Liver (tissue), 9 donors: Measurements from ENCODE around the gene NGFR. TPM values are rescaled to one million over a fixed set of nuclear protein-coding genes. Genes with fewer than 3 reads are reported as not detected.

Experiments
- DNase-seq: peaks from one replicate; pipeline ENCODE4 v3.0.0-alpha.2; 2017; ENCODE audit warnings: low spot score
- H3K27ac ChIP-seq, 2 donors: one replicate each; pipeline ENCODE4 v1.7.0; 2013; ENCODE audit warnings: inconsistent platforms in 2 of 2, low read length in 2 of 2, control low read depth in 1 of 2, low read depth in 1 of 2, mild to moderate bottlenecking in 1 of 2
- H3K27me3 ChIP-seq, 4 donors: one replicate each; pipeline versions ENCODE4 v1.6.1 to v1.7.0; 2013; ENCODE audit warnings: low read length in 3 of 4, inconsistent platforms in 1 of 4, mild to moderate bottlenecking in 1 of 4, moderate library complexity in 1 of 4; ENCODE audit not compliant: control insufficient read depth in 4 of 4, insufficient read depth in 4 of 4
- H3K36me3 ChIP-seq, 4 donors: one replicate each; pipeline versions ENCODE4 v1.6.1 to v1.7.0; 2013; ENCODE audit warnings: low read length in 3 of 4, mild to moderate bottlenecking in 3 of 4, low read depth in 1 of 4, moderate library complexity in 1 of 4; ENCODE audit not compliant: control insufficient read depth in 4 of 4, insufficient read depth in 3 of 4
- H3K4me1 ChIP-seq, 4 donors: one replicate each; pipeline versions ENCODE4 v1.6.1 to v1.7.0; 2013; ENCODE audit warnings: low read length in 3 of 4, mild to moderate bottlenecking in 3 of 4, moderate library complexity in 1 of 4; ENCODE audit not compliant: control insufficient read depth in 4 of 4, insufficient read depth in 4 of 4
- H3K4me3 ChIP-seq, 3 donors: one replicate each; pipeline versions ENCODE4 v1.6.1 to v1.7.0; 2013; ENCODE audit warnings: low read length in 3 of 3, control low read depth in 1 of 3, low read depth in 1 of 3, mild to moderate bottlenecking in 1 of 3
- H3K9ac ChIP-seq, 2 donors: one replicate each; pipeline ENCODE4 v1.7.0; 2013; ENCODE audit warnings: low read length in 2 of 2, mild to moderate bottlenecking in 2 of 2, moderate library complexity in 2 of 2, control low read depth in 1 of 2, low read depth in 1 of 2
- H3K9me3 ChIP-seq, 4 donors: one replicate each; pipeline versions ENCODE4 v1.6.1 to v1.7.0; 2013; ENCODE audit warnings: low read length in 3 of 4; ENCODE audit not compliant: control insufficient read depth in 4 of 4
- EGR1 ChIP-seq, 2 donors: IDR thresholded peaks; 2 replicates each; pipeline ENCODE4 v1.6.1; 2016 to 2018; ENCODE audit warnings: antibody characterized with exemption in 2 of 2, low read depth in 2 of 2
- FOXA1 ChIP-seq: IDR thresholded peaks from 2 replicates; pipeline ENCODE4 v1.6.1; 2016; ENCODE audit warnings: antibody characterized with exemption
- FOXA2 ChIP-seq: IDR thresholded peaks from 2 replicates; pipeline ENCODE4 v1.6.1; 2016; ENCODE audit warnings: antibody characterized with exemption
- GABPA ChIP-seq, 2 donors: IDR thresholded peaks in 1 of 2; conservative IDR thresholded peaks in 1 of 2; 2 replicates each; pipeline ENCODE4 v1.6.1; 2016; ENCODE audit warnings: antibody characterized with exemption in 2 of 2, mild to moderate bottlenecking in 1 of 2, moderate library complexity in 1 of 2
- HNF4A ChIP-seq, 2 donors: conservative IDR thresholded peaks; 2 replicates each; pipeline ENCODE4 v1.6.1; 2016; ENCODE audit warnings: antibody characterized with exemption in 2 of 2, mild to moderate bottlenecking in 2 of 2
- HNF4G ChIP-seq: IDR thresholded peaks from 2 replicates; pipeline ENCODE4 v1.6.1; 2016; ENCODE audit warnings: antibody characterized with exemption
- JUND ChIP-seq, 2 donors: IDR thresholded peaks; 2 replicates each; pipeline ENCODE4 v1.6.1; 2016; ENCODE audit warnings: antibody characterized with exemption in 2 of 2
- NR2F2 ChIP-seq: IDR thresholded peaks from 2 replicates; pipeline ENCODE4 v1.6.1; 2016; ENCODE audit warnings: antibody characterized with exemption
- RAD21 ChIP-seq, 2 donors: IDR thresholded peaks; 2 replicates each; pipeline ENCODE4 v1.6.1; 2016; ENCODE audit warnings: antibody characterized with exemption in 2 of 2, mild to moderate bottlenecking in 2 of 2
- RXRA ChIP-seq, 2 donors: IDR thresholded peaks; 2 replicates each; pipeline ENCODE4 v1.6.1; 2017 to 2018; ENCODE audit warnings: antibody characterized with exemption in 2 of 2, mild to moderate bottlenecking in 1 of 2
- SP1 ChIP-seq: IDR thresholded peaks from 2 replicates; pipeline ENCODE4 v1.6.1; 2018; ENCODE audit warnings: antibody characterized with exemption, mild to moderate bottlenecking
- TAF1 ChIP-seq: conservative IDR thresholded peaks from 2 replicates; pipeline ENCODE4 v1.6.1; 2016; ENCODE audit warnings: antibody characterized with exemption, mild to moderate bottlenecking
- YY1 ChIP-seq: IDR thresholded peaks from 2 replicates; pipeline ENCODE4 v1.6.1; 2016; ENCODE audit warnings: antibody characterized with exemption, mild to moderate bottlenecking
- WGBS: extraction: QIAGEN DNeasy Blood & Tissue Kit; methylation state at CpG from one replicate; pipeline ENCODE4 v1.1.7; 2013; 5-methylcytosine and 5-hydroxymethylcytosine counted together
- polyA plus RNA-seq, 2 donors: library from polyadenylated mRNA; stranded (reverse) in 1 of 2; unstranded in 1 of 2; fragments of 200-250 nt in 1 of 2; fragments of >200 nt in 1 of 2; fragmentation: Nextera tagmentation in 1 of 2; extraction: Ambion mirVana in 1 of 2; gene quantifications; one replicate each; pipeline versions ENCODE4 v1.2.1 to v1.2.3, GENCODE V29; 2013 to 2015
- total RNA-seq, 2 donors: library from RNA; depleted of rRNA; stranded (reverse); fragments of >200 nt; gene quantifications; one replicate each; pipeline ENCODE4 v1.2.3, GENCODE V29; 2014
- TF ChIP-seq, protein P1 (sequence below): IDR thresholded peaks from 2 replicates; pipeline ENCODE4 v1.6.1; 2016; ENCODE audit warnings: antibody characterized with exemption
- TF ChIP-seq, protein P2 (sequence below): IDR thresholded peaks from 2 replicates; pipeline ENCODE4 v1.6.1; 2016; ENCODE audit warnings: antibody characterized with exemption
- TF ChIP-seq, protein P3 (sequence below): IDR thresholded peaks from 2 replicates; pipeline ENCODE4 v1.6.1; 2016; ENCODE audit warnings: antibody characterized with exemption, mild to moderate bottlenecking
- TF ChIP-seq, protein P4 (sequence below): fragments of 150-350 bp; IDR thresholded peaks from 2 replicates; pipeline ENCODE4 v1.5.1; 2017; ENCODE audit warnings: improper control_type of control experiment, low read depth, low read length; ENCODE audit not compliant: missing input control
- TF ChIP-seq, protein P5 (sequence below): IDR thresholded peaks from 2 replicates; pipeline ENCODE4 v1.6.1; 2016; ENCODE audit warnings: antibody characterized with exemption
- donor health status: healthy.
- donor health status: healthy.
- donor health status: healthy.
- donor health status: healthy.
- donor health status: healthy.

The NGFR gene, protein sequence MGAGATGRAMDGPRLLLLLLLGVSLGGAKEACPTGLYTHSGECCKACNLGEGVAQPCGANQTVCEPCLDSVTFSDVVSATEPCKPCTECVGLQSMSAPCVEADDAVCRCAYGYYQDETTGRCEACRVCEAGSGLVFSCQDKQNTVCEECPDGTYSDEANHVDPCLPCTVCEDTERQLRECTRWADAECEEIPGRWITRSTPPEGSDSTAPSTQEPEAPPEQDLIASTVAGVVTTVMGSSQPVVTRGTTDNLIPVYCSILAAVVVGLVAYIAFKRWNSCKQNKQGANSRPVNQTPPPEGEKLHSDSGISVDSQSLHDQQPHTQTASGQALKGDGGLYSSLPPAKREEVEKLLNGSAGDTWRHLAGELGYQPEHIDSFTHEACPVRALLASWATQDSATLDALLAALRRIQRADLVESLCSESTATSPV
- total RNA-seq (10 to 100 TPM; 10.7 to 11.0 TPM), polyA plus RNA-seq (10 to 100 TPM in 1 of 2 donors, 1 to 10 TPM in 1; 6.9 to 10.3 TPM)

DNA sequence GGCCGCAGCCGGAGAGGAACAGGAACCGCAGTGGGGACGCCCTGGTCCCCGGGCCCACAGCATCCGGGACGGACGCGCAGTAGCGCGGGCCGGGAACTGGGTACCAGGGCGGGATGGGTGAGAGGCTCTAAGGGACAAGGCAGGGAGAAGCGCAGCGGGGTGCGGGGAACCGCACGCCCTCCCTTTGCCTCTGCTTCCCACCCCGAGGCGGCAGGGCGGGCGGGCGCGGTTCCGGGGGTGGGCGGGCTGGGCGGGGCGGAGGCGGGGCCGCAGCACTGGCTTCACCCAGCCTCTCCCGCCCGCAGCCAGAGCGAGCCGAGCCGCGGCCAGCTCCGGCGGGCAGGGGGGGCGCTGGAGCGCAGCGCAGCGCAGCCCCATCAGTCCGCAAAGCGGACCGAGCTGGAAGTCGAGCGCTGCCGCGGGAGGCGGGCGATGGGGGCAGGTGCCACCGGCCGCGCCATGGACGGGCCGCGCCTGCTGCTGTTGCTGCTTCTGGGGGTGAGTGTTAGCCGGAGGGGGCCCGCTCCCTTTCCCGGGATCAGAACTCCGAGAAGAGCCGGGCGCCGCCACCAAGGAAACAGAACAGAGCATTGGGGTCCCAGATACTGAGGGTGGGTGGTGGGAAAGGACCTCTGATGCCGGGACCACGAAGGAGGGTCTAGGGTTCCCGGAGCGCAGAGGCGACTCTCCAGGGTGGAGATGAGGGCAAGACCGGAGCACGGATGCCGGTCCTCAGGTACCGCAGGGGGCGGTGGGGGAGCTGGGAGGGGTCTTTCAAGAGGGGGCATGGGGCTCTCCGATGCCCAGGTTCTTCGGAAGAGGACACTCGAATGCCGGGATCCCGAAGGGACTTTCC lies at the start of gene NGFR:
TSS of gene NGFR (plus strand) at position 308 of the 856 bp plus-strand sequence. CDS start at position 433, 125 bp downstream.
- no peaks in the 10 kb centered on the region for H3K9me3 ChIP-seq
- H3K9ac ChIP-seq, result no peak within 1 kb of the TSS
- WGBS, result 2% methylated on average over 79 of the region's 79 CpGs
- no peaks in the 10 kb centered on the region for H3K36me3 ChIP-seq
- peak within 1 kb of the TSS in 1 of 2 donors; percentile 31 for H3K27ac ChIP-seq
- H3K27me3 ChIP-seq, result peaks cover 0 to 16% (median 11%) of the 10 kb centered on the region in 4 donors
- H3K4me3 ChIP-seq, result peak within 1 kb of the TSS in 2 of 3 donors; percentile 2 to 48
- no peak for TF ChIP-seq YY1
- no peak for TF ChIP-seq NR2F2
- H3K4me1 ChIP-seq, result peaks cover 8 to 26% (median 20%) of the 10 kb centered on the region in 4 donors
- DNase-seq, result peak; percentile 49

DNA sequence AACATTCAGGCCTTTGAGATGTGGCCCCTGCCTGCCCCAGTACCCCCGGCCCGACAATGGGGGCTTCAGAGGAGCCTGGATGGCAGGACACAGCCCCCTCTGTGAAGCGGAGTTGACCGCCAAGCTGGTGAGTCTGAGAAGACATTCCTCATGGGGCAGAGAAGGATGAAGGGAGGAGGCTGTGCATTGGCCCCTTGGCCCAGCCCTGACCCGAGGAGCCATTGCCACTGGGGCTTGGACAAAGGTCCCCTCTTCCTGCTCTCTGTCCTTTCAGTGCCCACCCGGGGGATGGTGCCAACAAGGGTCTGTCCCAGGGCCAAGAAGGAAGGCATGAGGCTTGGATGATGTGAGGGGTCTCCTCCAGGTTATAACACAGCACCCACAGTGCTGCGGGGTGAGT lies 49.5 kb upstream of the NGFR start:
- H3K4me1 ChIP-seq, result no peaks in the 10 kb centered on the region
- DNase-seq, result no peak
- WGBS, result 80% methylated on average over 7 of the region's 7 CpGs

More for the DNA sequence above, 49.5 kb upstream of the NGFR start:
- TF ChIP-seq EGR1 (IDR thresholded peaks at IDR 0.05; ENCODE audit: low read depth in 2 of 2) (no peak), GABPA (IDR thresholded peaks at IDR 0.05 in 1 of 2, conservative IDR thresholded peaks at IDR 0.05 in 1 of 2) (no peak), HNF4G (no peak), RXRA (IDR thresholded peaks at IDR 0.05) (no peak), YY1 (no peak), RAD21 (IDR thresholded peaks at IDR 0.05) (no peak), JUND (IDR thresholded peaks at IDR 0.05) (no peak), FOXA2 (no peak), NR2F2 (no peak), SP1 (no peak), HNF4A (conservative IDR thresholded peaks at IDR 0.05) (no peak), TAF1 (no peak), FOXA1 (no peak)
- TF ChIP-seq, protein P1, sequence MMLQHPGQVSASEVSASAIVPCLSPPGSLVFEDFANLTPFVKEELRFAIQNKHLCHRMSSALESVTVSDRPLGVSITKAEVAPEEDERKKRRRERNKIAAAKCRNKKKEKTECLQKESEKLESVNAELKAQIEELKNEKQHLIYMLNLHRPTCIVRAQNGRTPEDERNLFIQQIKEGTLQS, result no peak
- TF ChIP-seq, protein P2, sequence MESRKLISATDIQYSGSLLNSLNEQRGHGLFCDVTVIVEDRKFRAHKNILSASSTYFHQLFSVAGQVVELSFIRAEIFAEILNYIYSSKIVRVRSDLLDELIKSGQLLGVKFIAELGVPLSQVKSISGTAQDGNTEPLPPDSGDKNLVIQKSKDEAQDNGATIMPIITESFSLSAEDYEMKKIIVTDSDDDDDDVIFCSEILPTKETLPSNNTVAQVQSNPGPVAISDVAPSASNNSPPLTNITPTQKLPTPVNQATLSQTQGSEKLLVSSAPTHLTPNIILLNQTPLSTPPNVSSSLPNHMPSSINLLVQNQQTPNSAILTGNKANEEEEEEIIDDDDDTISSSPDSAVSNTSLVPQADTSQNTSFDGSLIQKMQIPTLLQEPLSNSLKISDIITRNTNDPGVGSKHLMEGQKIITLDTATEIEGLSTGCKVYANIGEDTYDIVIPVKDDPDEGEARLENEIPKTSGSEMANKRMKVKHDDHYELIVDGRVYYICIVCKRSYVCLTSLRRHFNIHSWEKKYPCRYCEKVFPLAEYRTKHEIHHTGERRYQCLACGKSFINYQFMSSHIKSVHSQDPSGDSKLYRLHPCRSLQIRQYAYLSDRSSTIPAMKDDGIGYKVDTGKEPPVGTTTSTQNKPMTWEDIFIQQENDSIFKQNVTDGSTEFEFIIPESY, result no peak
- TF ChIP-seq, protein P3, sequence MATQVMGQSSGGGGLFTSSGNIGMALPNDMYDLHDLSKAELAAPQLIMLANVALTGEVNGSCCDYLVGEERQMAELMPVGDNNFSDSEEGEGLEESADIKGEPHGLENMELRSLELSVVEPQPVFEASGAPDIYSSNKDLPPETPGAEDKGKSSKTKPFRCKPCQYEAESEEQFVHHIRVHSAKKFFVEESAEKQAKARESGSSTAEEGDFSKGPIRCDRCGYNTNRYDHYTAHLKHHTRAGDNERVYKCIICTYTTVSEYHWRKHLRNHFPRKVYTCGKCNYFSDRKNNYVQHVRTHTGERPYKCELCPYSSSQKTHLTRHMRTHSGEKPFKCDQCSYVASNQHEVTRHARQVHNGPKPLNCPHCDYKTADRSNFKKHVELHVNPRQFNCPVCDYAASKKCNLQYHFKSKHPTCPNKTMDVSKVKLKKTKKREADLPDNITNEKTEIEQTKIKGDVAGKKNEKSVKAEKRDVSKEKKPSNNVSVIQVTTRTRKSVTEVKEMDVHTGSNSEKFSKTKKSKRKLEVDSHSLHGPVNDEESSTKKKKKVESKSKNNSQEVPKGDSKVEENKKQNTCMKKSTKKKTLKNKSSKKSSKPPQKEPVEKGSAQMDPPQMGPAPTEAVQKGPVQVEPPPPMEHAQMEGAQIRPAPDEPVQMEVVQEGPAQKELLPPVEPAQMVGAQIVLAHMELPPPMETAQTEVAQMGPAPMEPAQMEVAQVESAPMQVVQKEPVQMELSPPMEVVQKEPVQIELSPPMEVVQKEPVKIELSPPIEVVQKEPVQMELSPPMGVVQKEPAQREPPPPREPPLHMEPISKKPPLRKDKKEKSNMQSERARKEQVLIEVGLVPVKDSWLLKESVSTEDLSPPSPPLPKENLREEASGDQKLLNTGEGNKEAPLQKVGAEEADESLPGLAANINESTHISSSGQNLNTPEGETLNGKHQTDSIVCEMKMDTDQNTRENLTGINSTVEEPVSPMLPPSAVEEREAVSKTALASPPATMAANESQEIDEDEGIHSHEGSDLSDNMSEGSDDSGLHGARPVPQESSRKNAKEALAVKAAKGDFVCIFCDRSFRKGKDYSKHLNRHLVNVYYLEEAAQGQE, result no peak
- TF ChIP-seq, protein P4, sequence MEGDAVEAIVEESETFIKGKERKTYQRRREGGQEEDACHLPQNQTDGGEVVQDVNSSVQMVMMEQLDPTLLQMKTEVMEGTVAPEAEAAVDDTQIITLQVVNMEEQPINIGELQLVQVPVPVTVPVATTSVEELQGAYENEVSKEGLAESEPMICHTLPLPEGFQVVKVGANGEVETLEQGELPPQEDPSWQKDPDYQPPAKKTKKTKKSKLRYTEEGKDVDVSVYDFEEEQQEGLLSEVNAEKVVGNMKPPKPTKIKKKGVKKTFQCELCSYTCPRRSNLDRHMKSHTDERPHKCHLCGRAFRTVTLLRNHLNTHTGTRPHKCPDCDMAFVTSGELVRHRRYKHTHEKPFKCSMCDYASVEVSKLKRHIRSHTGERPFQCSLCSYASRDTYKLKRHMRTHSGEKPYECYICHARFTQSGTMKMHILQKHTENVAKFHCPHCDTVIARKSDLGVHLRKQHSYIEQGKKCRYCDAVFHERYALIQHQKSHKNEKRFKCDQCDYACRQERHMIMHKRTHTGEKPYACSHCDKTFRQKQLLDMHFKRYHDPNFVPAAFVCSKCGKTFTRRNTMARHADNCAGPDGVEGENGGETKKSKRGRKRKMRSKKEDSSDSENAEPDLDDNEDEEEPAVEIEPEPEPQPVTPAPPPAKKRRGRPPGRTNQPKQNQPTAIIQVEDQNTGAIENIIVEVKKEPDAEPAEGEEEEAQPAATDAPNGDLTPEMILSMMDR, result no peak
- TF ChIP-seq, protein P5, sequence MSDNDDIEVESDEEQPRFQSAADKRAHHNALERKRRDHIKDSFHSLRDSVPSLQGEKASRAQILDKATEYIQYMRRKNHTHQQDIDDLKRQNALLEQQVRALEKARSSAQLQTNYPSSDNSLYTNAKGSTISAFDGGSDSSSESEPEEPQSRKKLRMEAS, result no peak
- H3K27ac ChIP-seq, result no peak overlapping the region
- H3K9ac ChIP-seq, result no peak overlapping the region
- no peaks in the 10 kb centered on the region for H3K36me3 ChIP-seq
- peaks cover 0 to 3% (median 0%) of the 10 kb centered on the region in 4 donors for H3K27me3 ChIP-seq
- H3K9me3 ChIP-seq, result no peaks in the 10 kb centered on the region
- H3K4me3 ChIP-seq, result no peak overlapping the region
